8988T (cell line): ENCODE results near the gene ZNF716.
"Not testable (repeated sequence)": the region's sequence is repeated elsewhere in the genome, so short reads cannot be mapped to it uniquely, and the experiment has no call there.

Experiments
- DNase-seq: peaks from one replicate; pipeline ENCODE4 v3.0.0; 2011

The ZNF716 gene

GRCh38 chr7:57426629-57427003, 23.4 kb upstream of the ZNF716 start:
- no peak for DNase-seq

- DNase-seq = no peak
Observed at GRCh38 chr7:57427146-57427545, 22.8 kb upstream of the ZNF716 start.

GRCh38 chr7:57427594-57427993, 22.4 kb upstream of the ZNF716 start:
- DNase-seq = no peak

DNA sequence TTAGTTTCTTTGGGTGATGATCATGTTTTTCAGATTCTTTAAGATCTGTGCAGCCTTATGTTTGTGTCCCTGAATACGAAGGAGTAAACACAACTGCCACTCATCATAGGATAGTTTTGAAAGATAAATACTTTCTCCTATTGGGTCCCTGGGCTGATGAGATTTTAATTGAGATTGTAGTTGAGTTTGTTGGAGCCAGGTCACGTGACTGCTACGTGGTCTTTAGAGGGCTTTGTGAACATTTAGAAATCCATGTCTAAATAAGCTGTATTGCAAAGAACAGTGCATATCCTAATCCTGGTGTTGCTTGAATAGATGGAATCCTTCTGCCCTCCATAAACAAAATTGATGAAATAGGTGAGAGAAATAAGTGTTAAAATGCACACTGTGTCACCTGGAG, 17.4 kb upstream of the ZNF716 start:
- DNase-seq = no peak

DNA sequence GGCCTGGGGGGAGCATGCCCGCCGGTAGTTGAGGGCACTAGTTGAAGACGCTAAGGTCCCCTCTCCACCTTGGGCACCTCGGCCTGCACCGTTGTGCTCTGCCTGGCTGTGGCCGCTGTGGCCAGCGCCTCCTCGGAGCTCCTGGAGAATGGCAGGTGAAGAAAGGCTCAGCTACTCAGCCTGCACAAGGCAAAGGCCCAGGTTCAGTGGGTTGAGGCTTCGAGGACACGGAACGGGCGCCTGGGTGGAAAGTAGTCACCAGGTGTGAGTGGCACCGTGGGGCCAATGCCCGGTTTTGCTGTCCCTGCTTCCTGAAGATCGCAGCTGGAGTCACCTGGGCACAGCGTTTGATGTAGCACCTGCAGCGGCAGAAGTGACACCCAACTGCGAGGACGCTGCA, 12.4 kb upstream of the ZNF716 start:
- no peak for DNase-seq

- no peak for DNase-seq
Observed at GRCh38 chr7:57438244-57438643, 11.7 kb upstream of the ZNF716 start.

DNA sequence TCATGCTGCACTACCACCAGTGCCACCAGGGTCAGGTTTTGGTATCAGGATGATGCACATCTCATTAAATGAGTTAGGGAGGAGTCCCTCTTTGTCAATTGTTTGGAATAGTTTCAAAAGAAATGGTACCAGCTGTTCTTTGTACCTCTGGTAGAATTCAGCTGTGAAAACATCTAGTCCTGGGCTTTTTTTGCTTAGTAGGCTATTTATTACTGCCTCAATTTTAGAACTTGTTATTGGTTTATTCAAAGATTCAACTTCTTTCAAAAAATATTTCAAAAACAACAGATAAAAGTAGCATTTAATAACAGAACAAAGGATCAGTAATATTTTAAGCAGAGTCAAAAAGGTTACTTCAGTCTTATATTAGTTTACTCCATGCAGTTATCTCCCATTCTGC, 6.4 kb upstream of the ZNF716 start:
- DNase-seq = no peak

DNA sequence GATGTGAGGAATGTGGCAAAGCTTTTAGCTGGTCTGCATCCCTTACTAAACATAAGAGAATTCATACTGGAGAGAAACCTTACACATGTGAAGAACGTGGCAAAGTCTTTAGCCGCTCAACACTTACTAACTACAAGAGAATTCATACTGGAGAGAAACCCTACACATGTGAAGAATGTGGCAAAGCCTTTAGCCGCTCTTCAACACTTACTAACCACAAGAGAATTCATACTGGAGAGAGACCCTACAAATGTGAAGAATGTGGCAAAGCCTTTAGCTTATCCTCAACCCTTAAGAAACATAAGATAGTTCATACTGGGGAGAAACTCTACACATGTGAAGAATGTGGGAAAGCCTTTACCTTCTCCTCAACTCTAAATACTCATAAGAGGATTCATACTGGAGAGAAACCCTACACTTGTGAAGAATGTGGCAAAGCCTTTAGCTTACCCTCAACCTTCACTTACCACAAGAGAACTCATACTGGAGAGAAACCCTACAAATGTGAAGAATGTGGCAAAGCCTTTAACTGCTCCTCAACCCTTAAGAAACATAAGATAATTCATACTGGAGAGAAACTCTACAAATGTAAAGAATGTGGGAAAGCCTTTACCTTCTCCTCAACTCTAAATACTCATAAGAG, 19.3 kb downstream of the ZNF716 start:
- DNase-seq = not testable (repeated sequence)

DNA sequence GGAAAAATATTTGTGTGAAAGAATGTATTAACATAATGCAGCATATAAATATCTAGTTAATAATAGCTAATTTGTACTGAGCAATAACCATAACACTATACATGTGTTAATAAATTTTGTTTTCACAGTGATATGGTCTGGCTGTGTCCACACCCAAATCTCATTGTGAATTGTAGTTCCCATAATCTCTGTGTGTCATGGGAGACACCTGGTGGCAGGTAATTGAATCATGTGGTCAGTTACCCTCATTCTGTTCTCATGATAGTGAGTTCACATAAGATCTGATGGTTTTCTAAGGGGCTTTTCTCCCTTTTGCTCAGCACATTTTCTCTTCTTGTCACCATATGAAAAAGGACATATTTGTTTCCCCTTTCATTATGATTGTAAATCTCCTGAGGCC, 30.3 kb downstream of the ZNF716 start:
- not testable (repeated sequence) for DNase-seq

DNA sequence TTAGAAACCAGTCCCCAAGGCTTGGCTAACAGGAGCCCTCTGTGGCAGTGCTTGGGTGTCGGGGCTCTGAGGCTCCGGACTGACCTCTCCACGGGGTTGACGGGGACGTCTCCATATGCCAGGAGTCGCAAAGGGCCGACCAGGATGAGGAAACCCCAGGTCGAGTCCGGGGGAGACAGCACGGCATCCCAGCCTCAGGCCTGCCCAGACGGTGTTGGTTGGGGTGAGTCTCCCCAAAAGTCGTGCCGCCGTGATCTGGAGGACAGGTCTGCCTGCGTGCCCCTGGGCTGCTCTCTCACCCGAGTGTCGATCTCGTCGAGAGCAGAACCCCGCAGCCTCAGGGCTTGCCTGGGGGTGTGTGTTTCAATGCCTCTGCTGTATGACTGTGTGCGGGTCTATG, 35.0 kb downstream of the ZNF716 start:
- not testable (repeated sequence) for DNase-seq

DNA sequence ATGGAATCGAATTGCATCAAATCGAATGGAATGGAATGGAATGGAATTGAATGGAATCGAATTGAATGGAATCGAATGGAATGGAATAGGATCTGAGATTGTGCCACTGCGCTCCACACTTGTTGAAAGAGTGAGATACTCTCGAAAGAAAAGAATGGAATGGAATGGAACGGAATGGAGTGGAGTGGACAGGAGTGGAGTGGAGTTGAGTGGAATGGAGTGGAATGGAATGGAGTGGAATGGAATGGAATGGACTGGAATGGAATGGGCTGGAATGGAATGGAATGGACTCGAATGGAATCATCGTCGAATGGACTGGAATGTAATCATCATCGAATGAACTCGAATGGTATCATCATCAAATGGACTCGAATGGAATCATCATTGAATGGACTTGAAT, 38.0 kb downstream of the ZNF716 start:
- DNase-seq = no peak

DNA sequence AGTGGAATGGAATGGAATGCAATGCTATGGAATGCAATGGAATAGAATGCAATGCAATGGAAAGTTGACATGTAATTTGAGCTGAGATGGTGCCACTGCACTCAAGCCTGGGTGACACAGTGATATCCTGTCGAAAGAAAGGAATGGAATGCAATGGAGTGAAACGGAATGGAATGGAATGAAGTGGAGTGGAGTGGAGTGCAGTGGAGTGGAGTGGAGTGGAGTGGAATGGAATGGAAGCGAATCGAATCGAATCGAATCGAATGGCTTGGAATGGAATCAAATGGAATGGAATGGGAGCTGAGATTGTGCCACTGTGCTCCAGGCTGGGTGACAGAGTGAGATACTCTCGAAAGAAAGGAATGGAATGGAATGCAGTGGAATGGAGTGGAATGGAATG, 45.1 kb downstream of the ZNF716 start:
- not testable (repeated sequence) for DNase-seq

GRCh38 chr7:57496395-57496794, 46.4 kb downstream of the ZNF716 start:
- DNase-seq = no peak

DNA sequence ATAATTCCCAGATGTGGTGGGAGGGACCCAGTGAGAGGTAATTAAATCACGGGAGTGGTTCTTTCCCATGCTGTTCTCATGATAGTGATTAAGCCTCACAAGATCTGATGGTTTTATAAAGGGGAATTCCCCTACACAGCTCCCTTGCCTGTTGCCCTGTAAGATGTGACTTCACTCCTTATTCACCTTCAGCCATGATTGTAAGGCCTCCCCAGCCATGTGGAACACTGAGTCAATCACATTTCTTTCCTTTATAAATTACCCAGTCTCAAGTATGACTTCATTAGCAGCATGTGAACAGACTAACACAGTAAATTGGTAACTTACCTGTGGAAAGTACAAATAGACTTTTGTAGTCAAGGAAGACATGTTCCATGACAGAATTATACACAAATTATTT, 55.2 kb downstream of the ZNF716 start:
- DNase-seq = no peak
